GM19099 (cell line): ENCODE results near the gene FYN.

Source experiments
- POLR2A ChIP-seq: IDR thresholded peaks from 3 replicates; pipeline ENCODE4 v1.6.1; 2011; ENCODE audit warnings: low read depth; ENCODE audit not compliant: insufficient read length; ENCODE audit errors: extremely low read depth

Gene FYN

GRCh38 chr6:111689419-111689818 lies 183.8 kb downstream of the FYN start:
- no peak for TF ChIP-seq POLR2A

GRCh38 chr6:111688331-111688730 lies 184.9 kb downstream of the FYN start:
- TF ChIP-seq POLR2A = no peak

GRCh38 chr6:111687652-111688051 lies 185.6 kb downstream of the FYN start:
- TF ChIP-seq POLR2A = no peak

- TF ChIP-seq POLR2A = no peak
Measured at GRCh38 chr6:111686932-111687266, 186.4 kb downstream of the FYN start.

- no peak for TF ChIP-seq POLR2A
Measured at GRCh38 chr6:111686249-111686931, 186.9 kb downstream of the FYN start.

- TF ChIP-seq POLR2A = no peak
Measured at GRCh38 chr6:111685526-111685925, 187.7 kb downstream of the FYN start.

DNA sequence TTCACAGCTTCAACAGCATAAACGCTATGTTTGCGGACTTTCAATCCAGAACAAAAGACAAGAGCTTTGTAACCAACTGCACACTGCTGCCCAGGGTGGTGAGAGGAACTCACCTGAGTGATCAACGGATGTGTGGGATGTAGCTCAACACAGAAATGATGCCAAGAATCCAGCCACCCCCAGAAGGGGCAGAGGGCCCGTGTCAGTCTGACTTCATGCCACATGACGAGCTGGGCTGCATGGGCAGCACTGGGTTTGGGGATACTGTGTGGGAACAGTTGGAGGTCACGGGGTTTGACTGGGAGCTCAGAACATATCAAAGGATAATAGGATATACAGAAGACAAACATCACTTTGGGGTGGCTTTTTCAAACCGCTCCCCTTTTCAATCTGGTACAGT lies 188.2 kb downstream of the FYN start:
- no peak for TF ChIP-seq POLR2A

GRCh38 chr6:111683749-111684267 lies 189.4 kb downstream of the FYN start:
- no peak for TF ChIP-seq POLR2A

DNA sequence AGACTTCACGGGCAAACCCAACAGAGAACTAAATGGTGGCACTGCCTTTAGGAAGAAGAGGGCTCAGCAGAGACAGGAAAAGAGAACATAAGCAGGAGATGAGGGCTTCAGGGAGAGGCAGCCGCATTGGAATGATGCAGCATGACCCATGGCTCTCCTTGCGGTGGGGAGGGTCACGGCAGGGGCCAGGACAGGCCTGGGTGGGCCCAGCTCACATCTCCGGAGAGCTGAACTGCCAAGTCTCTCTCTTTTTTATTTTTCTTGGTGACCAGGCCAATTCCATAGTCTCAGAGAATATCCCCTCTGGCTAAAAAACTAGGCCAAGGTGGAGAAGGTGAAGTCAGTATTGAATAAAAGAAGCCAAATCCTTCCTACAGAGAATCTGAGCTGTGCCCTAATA lies 190.1 kb downstream of the FYN start:
- TF ChIP-seq POLR2A = no peak

GRCh38 chr6:111681860-111682259 lies 191.4 kb downstream of the FYN start:
- no peak for TF ChIP-seq POLR2A

GRCh38 chr6:111680015-111680712 lies 193.1 kb downstream of the FYN start:
- no peak for TF ChIP-seq POLR2A

GRCh38 chr6:111679126-111679858 lies 194.0 kb downstream of the FYN start:
- TF ChIP-seq POLR2A = no peak

DNA sequence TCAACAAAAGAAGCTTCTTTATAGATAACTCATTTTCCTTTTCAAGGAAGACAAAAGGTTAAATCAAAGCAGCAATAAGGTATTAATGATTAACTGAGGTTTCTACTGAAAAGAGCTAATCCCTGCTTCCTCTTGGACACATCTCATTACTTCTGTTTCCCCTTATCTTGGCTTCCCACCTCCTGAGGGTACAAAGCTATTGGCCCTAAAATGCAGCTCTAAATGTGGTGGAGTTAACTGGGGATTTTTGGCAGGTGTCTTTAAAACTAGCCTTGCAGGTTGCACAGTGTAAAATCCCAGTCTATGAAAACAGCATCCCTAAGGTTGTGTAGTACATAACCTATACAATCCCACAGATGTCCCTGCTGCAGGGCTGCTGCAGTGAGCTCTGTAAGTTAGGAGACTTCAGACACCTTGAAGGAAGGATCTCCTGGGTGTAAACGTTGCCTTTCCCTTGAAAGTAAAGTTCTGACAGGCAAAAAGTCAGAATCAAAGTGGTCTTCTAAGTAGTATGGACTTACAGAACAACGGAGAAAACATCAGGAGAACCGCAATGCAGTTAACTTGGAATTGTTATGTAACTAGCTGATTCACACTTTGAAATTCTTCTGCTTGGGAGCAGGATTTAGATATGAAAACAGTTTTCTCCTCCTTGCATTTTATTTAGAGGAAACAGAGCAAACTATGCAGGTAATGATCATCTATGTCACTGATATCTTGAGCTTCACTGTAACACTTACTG lies 195.8 kb downstream of the FYN start:
- TF ChIP-seq POLR2A = no peak

- TF ChIP-seq POLR2A = no peak
Measured at GRCh38 chr6:111676383-111676782, 196.9 kb downstream of the FYN start.

GRCh38 chr6:111674883-111675282 lies 198.4 kb downstream of the FYN start:
- no peak for TF ChIP-seq POLR2A

- no peak for TF ChIP-seq POLR2A
Measured at GRCh38 chr6:111674413-111674812, 198.8 kb downstream of the FYN start.

DNA sequence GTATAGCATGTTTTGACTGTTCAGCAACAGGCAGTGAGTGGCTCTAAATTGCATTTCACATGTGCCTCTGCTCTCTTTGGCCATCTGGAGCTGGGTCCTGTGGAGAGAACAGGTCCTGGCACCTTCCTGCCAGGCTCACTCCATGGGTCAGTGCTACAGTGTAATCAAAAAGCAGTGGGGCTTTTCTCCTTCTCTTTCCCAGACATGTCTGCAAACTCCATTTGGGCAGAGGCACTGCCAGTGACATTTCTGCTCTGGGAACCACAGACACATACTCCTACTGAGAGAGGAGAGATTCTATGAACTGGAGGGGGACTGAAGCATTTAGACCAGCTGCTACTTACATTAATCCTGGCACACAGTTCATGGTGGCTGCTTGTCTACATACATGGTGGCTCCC lies 199.3 kb downstream of the FYN start:
- TF ChIP-seq POLR2A = no peak
